ENCODE measurements around the gene ALS2. TPM values are rescaled to one million over a fixed set of nuclear protein-coding genes. Genes with fewer than 3 reads are reported as not detected.

The ALS2 gene
- total RNA-seq, 1 experiment from 2014 or later, result 28.1 TPM

DNA sequence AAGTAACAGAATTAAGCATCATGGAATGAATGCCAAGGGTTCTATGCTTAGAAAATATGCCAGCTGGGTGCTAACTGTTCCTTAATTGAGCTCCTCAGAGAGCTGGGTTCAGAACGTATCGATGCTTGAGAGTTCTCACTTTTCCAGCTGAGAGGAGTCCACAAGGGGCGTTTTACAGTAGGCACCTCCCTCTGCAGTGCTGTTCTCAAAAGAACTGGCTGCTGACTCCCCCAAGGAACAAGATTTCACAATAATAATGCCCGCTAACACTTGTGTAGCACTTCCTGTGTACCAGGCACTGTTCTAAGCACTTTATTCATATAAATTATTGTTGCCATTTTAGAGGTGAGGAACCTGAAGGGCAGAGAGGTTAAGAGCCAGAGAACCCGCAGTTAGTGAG, 119.4 kb downstream of the ALS2 start:
- BruUV-seq (replicated peaks), result no TSS peak
- no peaks in the 10 kb centered on the region for H3K9me3 ChIP-seq (ENCODE audit: control insufficient read depth in 1 of 2, insufficient read depth in 1 of 2, low read depth in 1 of 2, low read length in 2 of 2)
- no peak overlapping the region for H3K4me2 ChIP-seq (ENCODE audit: low read length)
- H2AFZ ChIP-seq (ENCODE audit: low read depth, low read length, poor library complexity, severe bottlenecking), result no peak overlapping the region
- no peaks in the 10 kb centered on the region for H3K9me2 ChIP-seq (ENCODE audit: insufficient read depth)
- H3K36me3 ChIP-seq (ENCODE audit: control insufficient read depth in 1 of 2, insufficient read depth in 2 of 2, low read length in 2 of 2), result no peaks in the 10 kb centered on the region
- no peaks in the 10 kb centered on the region for H3K79me2 ChIP-seq (ENCODE audit: insufficient read depth, low read length)
- RAD21 ChIA-PET (ENCODE audit: low non-redundant PET in 1 of 2, low total read pairs in 2 of 2, uncharacterized antibody in 2 of 2, unreplicated experiment in 2 of 2), result interaction anchor here in 1 of 2 experiments (0.7 kb wide), 1 partner anchor 45 kb away, joined by 3 read pairs; no protein-coding TSS in a partner anchor
- H3K4me1 ChIP-seq (ENCODE audit: control insufficient read depth in 1 of 2, insufficient read depth in 2 of 2, low read length in 2 of 2), result no peaks in the 10 kb centered on the region
- H3K9ac ChIP-seq (ENCODE audit: low read length), result no peak overlapping the region
- H3K27me3 ChIP-seq (ENCODE audit: insufficient read depth, low read length), result no peaks in the 10 kb centered on the region
- no peak for DNase-seq (ENCODE audit: low read depth, low spot score)
- CTCF ChIA-PET, result no interaction called here
- no peak for TF ChIP-seq EGR1 (IDR thresholded peaks at IDR 0.05; ENCODE audit: low read depth)
- TF ChIP-seq CBX3 (IDR thresholded peaks at IDR 0.05; ENCODE audit: low read depth), result no peak
- TF ChIP-seq EZH2 (IDR thresholded peaks at IDR 0.05), result no peak
- no peak for TF ChIP-seq TCF7L2 (IDR thresholded peaks at IDR 0.05; ENCODE audit: borderline replicate concordance, extremely low read depth, insufficient read depth, insufficient read length)
- TF ChIP-seq EZH2phosphoT487 (IDR thresholded peaks at IDR 0.05; ENCODE audit: borderline replicate concordance), result no peak
- TF ChIP-seq SRF (IDR thresholded peaks at IDR 0.05; ENCODE audit: low read depth), result no peak
- TF ChIP-seq FOSL1 (IDR thresholded peaks at IDR 0.05; ENCODE audit: low read depth), result no peak
- H3K27ac ChIP-seq (ENCODE audit: low read depth, low read length), result no peak overlapping the region
- H3K4me3 ChIP-seq (replicated peaks in 1 of 2; ENCODE audit: low read depth in 1 of 2, low read length in 2 of 2), result no peak overlapping the region
- intact Hi-C loops (cut with micrococcal nuclease), result no loop called here
- no peak for ATAC-seq
- POLR2A ChIA-PET, result no interaction called here
- no peaks in the 10 kb centered on the region for H4K20me1 ChIP-seq (ENCODE audit: insufficient read depth)

DNA sequence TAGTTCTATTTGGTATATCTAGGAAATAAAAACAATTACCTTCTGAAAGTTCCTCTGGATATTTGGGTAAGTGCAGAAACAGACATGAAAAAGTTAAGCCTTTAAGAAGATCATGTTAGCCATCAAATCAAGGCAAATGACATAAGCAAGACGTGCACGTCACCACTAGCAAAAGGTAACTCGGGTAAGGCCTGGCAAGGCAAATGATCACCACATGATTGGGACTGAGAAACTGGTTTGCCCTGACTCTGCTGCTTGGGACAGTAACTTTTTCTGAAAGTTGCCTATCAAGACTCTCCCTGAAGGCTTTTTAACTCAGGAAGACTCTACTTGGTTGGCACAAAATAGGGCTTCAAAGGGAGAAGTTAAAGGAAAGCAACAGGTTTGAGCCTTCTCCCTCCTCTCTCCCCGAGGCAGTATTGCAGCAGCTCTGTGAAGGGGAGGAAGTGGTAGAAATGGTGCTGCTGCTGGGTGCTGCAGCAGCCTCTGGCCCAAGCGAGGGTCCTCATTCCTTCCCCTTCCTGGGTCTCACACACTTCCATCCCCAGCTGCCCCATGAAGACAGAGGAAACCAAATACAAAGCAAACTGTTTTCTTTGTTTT, 120.3 kb downstream of the ALS2 start:
- Histone ChIP-seq H2AFZ (ENCODE audit: low read depth, low read length, poor library complexity, severe bottlenecking) (no peak overlapping the region), H3K36me3 (ENCODE audit: control insufficient read depth in 1 of 2, insufficient read depth in 2 of 2, low read length in 2 of 2) (no peaks in the 10 kb centered on the region), H3K79me2 (ENCODE audit: insufficient read depth, low read length) (no peaks in the 10 kb centered on the region), H4K20me1 (ENCODE audit: insufficient read depth) (no peaks in the 10 kb centered on the region), H3K27me3 (ENCODE audit: insufficient read depth, low read length) (no peaks in the 10 kb centered on the region), H3K9ac (ENCODE audit: low read length) (no peak overlapping the region), H3K4me1 (ENCODE audit: control insufficient read depth in 1 of 2, insufficient read depth in 2 of 2, low read length in 2 of 2) (no peaks in the 10 kb centered on the region), H3K27ac (ENCODE audit: low read depth, low read length) (no peak overlapping the region), H3K9me2 (ENCODE audit: insufficient read depth) (no peaks in the 10 kb centered on the region), H3K4me3 (replicated peaks in 1 of 2; ENCODE audit: low read depth in 1 of 2, low read length in 2 of 2) (no peak overlapping the region), H3K4me2 (ENCODE audit: low read length) (no peak overlapping the region), H3K9me3 (ENCODE audit: control insufficient read depth in 1 of 2, insufficient read depth in 1 of 2, low read depth in 1 of 2, low read length in 2 of 2) (no peaks in the 10 kb centered on the region)
- TF ChIP-seq CBX3 (IDR thresholded peaks at IDR 0.05; ENCODE audit: low read depth), result no peak
- TF ChIP-seq EGR1 (IDR thresholded peaks at IDR 0.05; ENCODE audit: low read depth), result no peak
- TF ChIP-seq ZFX (IDR thresholded peaks at IDR 0.05), result no peak
- no peak for TF ChIP-seq EZH2 (IDR thresholded peaks at IDR 0.05)
- TF ChIP-seq SIN3A (IDR thresholded peaks at IDR 0.05; ENCODE audit: low read depth), result no peak
- POLR2A ChIA-PET, result no interaction called here
- CTCF ChIA-PET, result no interaction called here
- DNase-seq (ENCODE audit: low read depth, low spot score) (no peak), ATAC-seq (no peak)
- no TSS peak for BruUV-seq (replicated peaks)
- intact Hi-C loops (cut with micrococcal nuclease), result no loop called here
- RAD21 ChIA-PET (ENCODE audit: low non-redundant PET in 1 of 2, low total read pairs in 2 of 2, uncharacterized antibody in 2 of 2, unreplicated experiment in 2 of 2), result no interaction called here
